Brain microvascular endothelial cell (primary cell): ENCODE results near the gene SHLD3.

Source experiments
- DNase-seq: peaks from one replicate; pipeline ENCODE4 v3.0.0-alpha.2; 2020
- H3K27ac ChIP-seq: fragments of 250-450 bp; sonication (Bioruptor Pico); 2 replicates; pipeline ENCODE4 v1.5.1; 2020; ENCODE audit warnings: mild to moderate bottlenecking, moderate library complexity
- H3K27me3 ChIP-seq: fragments of 250-450 bp; sonication (Bioruptor Pico); replicated peaks from 2 replicates; pipeline ENCODE4 v1.5.1; 2020; ENCODE audit warnings: mild to moderate bottlenecking
- H3K36me3 ChIP-seq: fragments of 250-450 bp; sonication (Bioruptor Pico); replicated peaks from 2 replicates; pipeline ENCODE4 v1.5.1; 2020; ENCODE audit warnings: mild to moderate bottlenecking
- H3K4me3 ChIP-seq: 2 replicates; pipeline ENCODE4 v1.5.1; 2011; ENCODE audit warnings: low read depth, mild to moderate bottlenecking, control low read depth, low read length, moderate library complexity
- CTCF ChIP-seq: IDR thresholded peaks from 2 replicates; pipeline ENCODE4 v1.5.1; 2011; ENCODE audit warnings: low read depth, mild to moderate bottlenecking, moderate library complexity, low read length, control low read depth, inconsistent platforms; ENCODE audit errors: missing control alignments
- in situ Hi-C: cut with HindIII; loops from 2 replicates; pipeline ENCODE4 v1.10.0; 2017; ENCODE audit warnings: low sequenced_read_pairs, low pct_ligation_motif_present

The SHLD3 gene

DNA sequence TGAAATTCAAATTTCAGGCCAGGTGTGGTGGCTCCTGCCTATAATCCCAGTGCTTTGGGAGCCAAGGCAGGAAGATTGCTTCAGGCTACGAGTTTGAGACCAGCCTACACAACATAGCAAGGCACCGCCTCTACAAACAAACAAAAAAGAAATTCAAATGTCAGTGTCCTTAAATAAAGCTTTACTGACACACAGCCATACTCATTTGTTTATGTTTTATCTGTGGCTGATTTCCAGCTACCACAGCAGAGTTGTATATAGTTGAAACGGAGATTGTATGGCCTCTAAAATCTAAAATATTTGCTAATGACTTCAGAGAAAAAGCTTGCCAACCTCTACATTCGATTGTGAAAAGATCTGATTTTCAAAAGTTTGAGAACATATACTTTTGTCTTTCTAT, 15.4 kb downstream of the SHLD3 start:
- peaks cover 17% of the 10 kb centered on the region for H3K36me3 ChIP-seq
- DNase-seq, result no peak
- H3K27ac ChIP-seq, result no peak overlapping the region
- TF ChIP-seq CTCF, result no peak
- no peaks in the 10 kb centered on the region for H3K27me3 ChIP-seq
- no peak overlapping the region for H3K4me3 ChIP-seq
- in situ Hi-C loops, result no loop called here

DNA sequence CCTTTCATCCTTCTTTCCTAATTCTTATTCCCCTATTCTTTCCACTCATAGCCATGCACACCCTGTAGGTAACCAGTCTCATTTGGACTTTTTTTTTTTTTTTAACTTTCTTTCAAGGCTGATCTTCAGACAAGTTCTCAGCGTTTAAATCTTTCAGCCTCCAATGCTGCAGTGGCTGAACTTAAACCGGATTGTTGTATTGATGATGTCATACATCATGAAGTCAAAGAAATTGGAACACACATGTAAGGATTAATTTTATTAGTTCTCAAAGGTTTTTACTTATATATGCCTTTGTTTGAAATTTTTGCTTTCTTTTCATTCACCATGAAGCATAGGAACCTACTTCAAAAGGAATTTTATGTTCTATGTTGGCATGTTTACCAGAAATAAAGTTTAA, 22.1 kb downstream of the SHLD3 start:
- in situ Hi-C loops, result no loop called here
- no peak for TF ChIP-seq CTCF
- Histone ChIP-seq H3K27me3 (no peaks in the 10 kb centered on the region), H3K36me3 (peaks cover 7% of the 10 kb centered on the region), H3K4me3 (no peak overlapping the region), H3K27ac (no peak overlapping the region)
- no peak for DNase-seq

- DNase-seq, result no peak
- Histone ChIP-seq H3K36me3 (peaks cover 7% of the 10 kb centered on the region), H3K4me3 (no peak overlapping the region), H3K27me3 (no peaks in the 10 kb centered on the region), H3K27ac (no peak overlapping the region)
- in situ Hi-C loops, result no loop called here
- TF ChIP-seq CTCF, result no peak
Observed at GRCh38 chr5:65647941-65648340, 23.1 kb downstream of the SHLD3 start.

- H3K27me3 ChIP-seq, result no peaks in the 10 kb centered on the region
- in situ Hi-C loops, result no loop called here
- peaks cover 7% of the 10 kb centered on the region for H3K36me3 ChIP-seq
- DNase-seq, result no peak
- no peak for TF ChIP-seq CTCF
- no peak overlapping the region for H3K27ac ChIP-seq
- no peak overlapping the region for H3K4me3 ChIP-seq
Observed at GRCh38 chr5:65651144-65651543, 26.3 kb downstream of the SHLD3 start.

DNA sequence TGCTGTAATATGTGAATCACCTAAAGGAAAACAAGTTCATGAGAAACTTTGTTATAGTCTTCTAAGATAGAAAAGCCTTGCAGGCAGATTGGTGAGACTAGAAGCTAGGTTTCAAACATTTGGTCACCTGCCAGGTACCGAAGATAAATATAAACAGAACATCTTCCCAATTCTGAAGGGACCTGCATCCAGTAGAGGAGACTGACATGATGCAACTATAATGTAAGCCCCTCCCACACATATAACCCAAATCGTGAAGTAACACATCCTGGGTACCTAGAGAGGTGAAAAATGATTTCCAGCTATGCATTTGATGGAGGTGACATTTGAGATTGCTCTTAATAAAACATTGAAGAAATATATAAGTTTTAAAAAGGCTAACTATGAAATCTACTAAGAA, 29.9 kb downstream of the SHLD3 start:
- Histone ChIP-seq H3K27me3 (no peaks in the 10 kb centered on the region), H3K27ac (no peak overlapping the region), H3K36me3 (peaks cover 7% of the 10 kb centered on the region), H3K4me3 (no peak overlapping the region)
- TF ChIP-seq CTCF, result no peak
- DNase-seq, result no peak
- in situ Hi-C loops, result no loop called here

DNA sequence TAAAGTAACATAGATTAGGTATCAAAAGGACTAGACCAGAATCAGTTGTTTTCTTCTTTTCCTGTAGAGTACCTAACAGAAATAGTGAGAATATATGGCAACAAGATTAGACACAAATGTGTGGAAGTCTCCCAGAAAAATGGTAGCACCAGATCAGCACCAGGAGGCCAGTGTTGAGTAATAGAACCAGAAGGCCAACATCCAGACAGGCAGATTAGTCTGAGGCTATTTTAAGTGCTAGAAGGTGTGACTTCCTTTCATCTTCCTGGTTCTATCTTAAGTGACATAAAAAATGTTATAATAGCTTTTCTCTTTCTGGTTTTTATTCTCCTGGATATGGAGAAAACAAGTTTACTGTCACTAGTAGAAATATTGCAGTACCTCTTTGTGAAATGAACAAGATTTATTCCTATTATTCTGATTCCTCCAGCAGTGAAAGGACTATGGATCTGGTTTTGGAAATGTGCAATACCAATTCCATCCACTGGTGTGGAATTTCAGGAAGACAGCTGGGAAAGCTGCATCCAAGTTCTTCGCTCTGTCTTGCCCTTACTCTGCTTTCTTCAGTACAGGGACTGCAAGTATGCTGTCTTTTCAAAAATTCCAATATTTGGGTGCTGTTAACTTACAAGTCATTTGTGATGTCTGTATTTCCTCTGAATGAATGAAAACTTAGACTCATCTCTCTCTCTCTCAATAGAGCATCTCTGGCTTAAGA, 39.1 kb downstream of the SHLD3 start:
- H3K27me3 ChIP-seq, result no peaks in the 10 kb centered on the region
- no peak overlapping the region for H3K27ac ChIP-seq
- peaks cover 7% of the 10 kb centered on the region for H3K36me3 ChIP-seq
- in situ Hi-C loops, result no loop called here
- DNase-seq, result no peak
- TF ChIP-seq CTCF, result peak; percentile 63
- H3K4me3 ChIP-seq, result no peak overlapping the region
